Breast epithelium (tissue), 4 donors: ENCODE measurements around the gene KATNIP. TPM values are rescaled to one million over a fixed set of nuclear protein-coding genes. Genes with fewer than 3 reads are reported as not detected.

Source experiments
- DNase-seq, 2 donors: peaks; one replicate each; pipeline ENCODE4 v3.0.0-alpha.2; 2019; ENCODE audit warnings: low spot score in 2 of 2
- H3K27ac ChIP-seq, 2 donors: fragments of 200-600 bp; sonication (generic) in 1 of 2; one replicate each; pipeline ENCODE4 v1.5.1; 2016 to 2019; ENCODE audit warnings: mild to moderate bottlenecking in 1 of 2
- H3K27me3 ChIP-seq, 2 donors: fragments of 200-600 bp; sonication (generic) in 1 of 2; one replicate each; pipeline versions ENCODE4 v1.5.1 to v1.6.0; 2017 to 2019; ENCODE audit warnings: control low read depth in 1 of 2, mild to moderate bottlenecking in 1 of 2
- H3K36me3 ChIP-seq: fragments of 200-600 bp; one replicate; pipeline ENCODE4 v1.5.1; 2019
- H3K4me1 ChIP-seq, 2 donors: fragments of 200-600 bp; sonication (generic); one replicate each; pipeline ENCODE4 v1.5.1; 2016 to 2019; ENCODE audit warnings: control low read depth in 1 of 2
- H3K4me3 ChIP-seq, 3 donors: fragments of 200-600 bp; sonication (generic); 1 replicate in 2 of 3; 2 replicates in 1 of 3; pipeline ENCODE4 v1.5.1; 2016 to 2019; ENCODE audit warnings: mild to moderate bottlenecking in 3 of 3, moderate library complexity in 2 of 3
- H3K9me3 ChIP-seq, 2 donors: fragments of 200-600 bp; sonication (generic) in 1 of 2; one replicate each; pipeline ENCODE4 v1.5.1; 2016 to 2019; ENCODE audit warnings: control low read depth in 1 of 2
- CTCF ChIP-seq, 3 donors: fragments of 450-650 bp; IDR thresholded peaks; one replicate each; pipeline ENCODE4 v1.5.1; 2016 to 2017; ENCODE audit warnings: antibody characterized with exemption in 3 of 3, mild to moderate bottlenecking in 3 of 3, moderate library complexity in 3 of 3
- POLR2A ChIP-seq: fragments of 450-650 bp; IDR thresholded peaks from one replicate; pipeline ENCODE4 v1.6.1; 2016; ENCODE audit warnings: antibody characterized with exemption, mild to moderate bottlenecking, moderate library complexity
- POLR2AphosphoS5 ChIP-seq, 3 donors: sonication (generic); formaldehyde crosslinking; IDR thresholded peaks; one replicate each; pipeline ENCODE4 v1.6.1; 2017; ENCODE audit warnings: antibody characterized with exemption in 3 of 3
- intact Hi-C: fragments of 100-400 bp; cut with DNase I; formaldehyde crosslinking; loops from one replicate; pipeline ENCODE4 v1.15.1; 2023; ENCODE audit warnings: low total_unique reads
- total RNA-seq, 3 donors: library from RNA; depleted of rRNA; stranded (reverse); fragments of >200 nt; gene quantifications; one replicate each; pipeline ENCODE4 v1.1.0, GENCODE V29; 2016

The KATNIP gene
- total RNA-seq, 3 donors from 2014 or later: 14.4 to 46.9 (median 31.6) TPM

- H3K4me3 ChIP-seq: no peak overlapping the region
- H3K27me3 ChIP-seq: no peaks in the 10 kb centered on the region
- TF ChIP-seq POLR2AphosphoS5 (IDR thresholded peaks at IDR 0.05) (no peak), CTCF (IDR thresholded peaks at IDR 0.05) (no peak), POLR2A (no peak)
- intact Hi-C loops: no loop called here
- H3K4me1 ChIP-seq: no peaks in the 10 kb centered on the region
- no peak for DNase-seq
- H3K27ac ChIP-seq: no peak overlapping the region
- peaks cover 12% of the 10 kb centered on the region for H3K36me3 ChIP-seq
- no peaks in the 10 kb centered on the region for H3K9me3 ChIP-seq
These were observed 15.7 kb upstream of the KATNIP start for GRCh38 chr16:27534256-27534655.

- no peak overlapping the region for H3K27ac ChIP-seq
- no peaks in the 10 kb centered on the region for H3K27me3 ChIP-seq
- H3K9me3 ChIP-seq: no peaks in the 10 kb centered on the region
- H3K36me3 ChIP-seq: peaks cover 3% of the 10 kb centered on the region
- no peak for DNase-seq
- no peak overlapping the region for H3K4me3 ChIP-seq
- H3K4me1 ChIP-seq: no peaks in the 10 kb centered on the region
- intact Hi-C loops: no loop called here
- no peak for TF ChIP-seq POLR2AphosphoS5 (IDR thresholded peaks at IDR 0.05)
- TF ChIP-seq POLR2A: no peak
- no peak for TF ChIP-seq CTCF (IDR thresholded peaks at IDR 0.05)
These were observed 11.4 kb upstream of the KATNIP start for GRCh38 chr16:27538528-27538927.

- intact Hi-C loops: no loop called here
- no peak for TF ChIP-seq POLR2A
- TF ChIP-seq POLR2AphosphoS5 (IDR thresholded peaks at IDR 0.05): no peak
- no peak for TF ChIP-seq CTCF (IDR thresholded peaks at IDR 0.05)
- H3K9me3 ChIP-seq: no peaks in the 10 kb centered on the region
These were observed 10.8 kb upstream of the KATNIP start for GRCh38 chr16:27539120-27539519.

GRCh38 chr16:27539636-27540035, 10.3 kb upstream of the KATNIP start:
- TF ChIP-seq POLR2AphosphoS5 (IDR thresholded peaks at IDR 0.05): no peak
- TF ChIP-seq POLR2A: no peak
- no peak for TF ChIP-seq CTCF (IDR thresholded peaks at IDR 0.05)
- Histone ChIP-seq H3K9me3 (no peaks in the 10 kb centered on the region), H3K4me1 (no peaks in the 10 kb centered on the region), H3K27ac (no peak overlapping the region), H3K36me3 (peaks cover 3% of the 10 kb centered on the region), H3K4me3 (no peak overlapping the region), H3K27me3 (no peaks in the 10 kb centered on the region)
- no peak for DNase-seq
- intact Hi-C loops: no loop called here

More at GRCh38 chr16:27539120-27539519, 10.8 kb upstream of the KATNIP start:
- Histone ChIP-seq H3K4me3 (no peak overlapping the region), H3K27ac (no peak overlapping the region), H3K36me3 (peaks cover 3% of the 10 kb centered on the region), H3K27me3 (no peaks in the 10 kb centered on the region), H3K4me1 (no peaks in the 10 kb centered on the region)
- no peak for DNase-seq

- H3K4me3 ChIP-seq: no peak overlapping the region
- no peak overlapping the region for H3K27ac ChIP-seq
- H3K36me3 ChIP-seq: no peaks in the 10 kb centered on the region
- H3K9me3 ChIP-seq: no peaks in the 10 kb centered on the region
- TF ChIP-seq CTCF (IDR thresholded peaks at IDR 0.05) (no peak), POLR2A (no peak), POLR2AphosphoS5 (IDR thresholded peaks at IDR 0.05) (no peak)
- H3K27me3 ChIP-seq: no peaks in the 10 kb centered on the region
- no peaks in the 10 kb centered on the region for H3K4me1 ChIP-seq
- intact Hi-C loops: no loop called here
- no peak for DNase-seq
These were observed 6.1 kb upstream of the KATNIP start for GRCh38 chr16:27543801-27544200.
